ENCODE results near the gene DUS4L.
"Not testable (repeated sequence)": the region's sequence is repeated elsewhere in the genome, so short reads cannot be mapped to it uniquely, and the experiment has no call there.

The DUS4L gene

DNA sequence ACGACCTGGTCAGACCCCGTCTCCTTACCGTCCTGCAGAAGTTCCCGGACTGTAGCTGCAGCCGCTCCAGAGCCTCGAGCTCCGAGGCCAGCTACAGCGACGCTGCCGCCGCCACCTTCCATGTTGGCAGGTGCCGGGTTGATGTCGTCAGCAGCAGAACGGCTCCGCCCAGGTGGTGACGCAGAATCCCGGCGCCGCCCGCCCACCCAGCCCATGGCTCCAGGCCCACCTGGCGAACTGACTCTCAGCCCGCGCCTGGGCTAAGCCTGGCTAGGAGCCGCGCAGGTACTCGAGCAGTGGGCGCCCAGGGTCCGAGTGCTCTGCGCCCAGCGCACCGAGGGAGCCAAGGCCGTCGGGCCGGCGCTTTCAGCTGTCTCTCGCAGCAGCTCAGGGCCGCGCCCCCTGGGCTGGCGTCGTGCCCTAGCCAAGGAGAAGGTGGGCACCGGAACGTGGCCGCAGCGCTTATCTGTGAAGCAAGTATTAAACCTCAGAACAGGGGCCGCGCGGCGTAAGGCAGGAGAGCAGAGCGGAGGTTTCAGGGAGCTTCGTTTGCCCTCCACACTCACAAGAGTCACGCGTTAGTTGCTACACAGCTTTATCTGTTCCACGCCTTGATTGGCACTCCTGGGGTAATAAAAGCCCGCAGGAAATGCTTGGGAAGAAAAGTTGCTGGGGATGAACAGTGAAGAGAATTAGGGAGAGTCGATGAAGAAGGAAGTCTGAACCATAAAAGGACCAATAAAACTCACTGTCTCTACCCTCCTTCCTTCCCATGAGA is at the start of gene DUS4L, which contains the start of gene COG5:
Gene DUS4L, plus strand, starts transcription at position 197 of the 778 bp plus-strand sequence. CDS start 3,100 bp downstream, outside the sequence.
Gene COG5, minus strand, starts transcription at position 146 of the 778 bp plus-strand sequence. Its CDS starts 24 bp downstream, at position 122.
- DNase-seq (ENCODE audit: low read depth) = peak; percentile 80

DNA sequence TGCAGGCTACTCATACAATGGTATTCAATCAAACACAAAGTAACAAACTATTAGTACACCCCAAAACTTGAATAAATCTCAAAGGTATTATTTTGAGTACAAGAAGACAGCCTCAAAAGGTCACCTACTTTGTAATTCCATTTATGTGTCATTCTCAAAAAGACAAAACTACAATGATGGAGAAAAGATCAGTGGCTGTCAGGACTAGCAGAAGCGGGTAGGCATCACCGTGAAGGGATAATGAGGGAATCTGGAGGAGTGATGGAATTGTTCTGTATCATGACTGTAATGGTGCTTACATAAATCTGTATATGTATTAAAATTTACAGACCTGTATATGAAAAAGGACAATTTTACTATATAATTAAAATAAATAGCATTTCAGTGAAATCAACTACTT is 37.1 kb upstream of the DUS4L start:
- DNase-seq (ENCODE audit: low read depth) = no peak

- no peak for DNase-seq (ENCODE audit: low read depth)
Observed at GRCh38 chr7:107527196-107527595, 36.6 kb upstream of the DUS4L start.

GRCh38 chr7:107528461-107528860 is 35.3 kb upstream of the DUS4L start:
- DNase-seq (ENCODE audit: low read depth) = no peak

GRCh38 chr7:107530751-107531150 is 33.0 kb upstream of the DUS4L start:
- DNase-seq (ENCODE audit: low read depth) = no peak

DNA sequence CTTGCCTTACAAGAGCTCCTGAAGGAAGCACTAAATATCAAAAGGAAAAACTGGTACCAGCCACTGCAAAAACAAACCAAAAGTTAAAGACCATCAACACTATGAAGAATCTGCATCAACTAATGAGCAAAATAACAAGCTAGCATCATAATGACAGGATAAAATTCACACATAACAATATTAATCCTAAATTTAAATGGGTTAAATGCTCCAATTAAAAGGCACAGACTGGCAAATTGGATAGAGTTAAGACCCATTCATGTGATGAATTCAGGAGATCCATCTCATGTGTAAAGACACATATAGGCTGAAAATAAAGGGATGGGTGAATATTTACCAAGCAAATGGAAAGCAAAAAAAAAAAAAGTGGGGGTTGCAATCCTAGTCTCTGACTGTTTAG is 29.6 kb upstream of the DUS4L start:
- no peak for DNase-seq (ENCODE audit: low read depth)

GRCh38 chr7:107537228-107537627 is 26.5 kb upstream of the DUS4L start:
- DNase-seq (ENCODE audit: low read depth) = not testable (repeated sequence)

- DNase-seq (ENCODE audit: low read depth) = no peak
Observed at GRCh38 chr7:107538001-107538400, 25.8 kb upstream of the DUS4L start.

DNA sequence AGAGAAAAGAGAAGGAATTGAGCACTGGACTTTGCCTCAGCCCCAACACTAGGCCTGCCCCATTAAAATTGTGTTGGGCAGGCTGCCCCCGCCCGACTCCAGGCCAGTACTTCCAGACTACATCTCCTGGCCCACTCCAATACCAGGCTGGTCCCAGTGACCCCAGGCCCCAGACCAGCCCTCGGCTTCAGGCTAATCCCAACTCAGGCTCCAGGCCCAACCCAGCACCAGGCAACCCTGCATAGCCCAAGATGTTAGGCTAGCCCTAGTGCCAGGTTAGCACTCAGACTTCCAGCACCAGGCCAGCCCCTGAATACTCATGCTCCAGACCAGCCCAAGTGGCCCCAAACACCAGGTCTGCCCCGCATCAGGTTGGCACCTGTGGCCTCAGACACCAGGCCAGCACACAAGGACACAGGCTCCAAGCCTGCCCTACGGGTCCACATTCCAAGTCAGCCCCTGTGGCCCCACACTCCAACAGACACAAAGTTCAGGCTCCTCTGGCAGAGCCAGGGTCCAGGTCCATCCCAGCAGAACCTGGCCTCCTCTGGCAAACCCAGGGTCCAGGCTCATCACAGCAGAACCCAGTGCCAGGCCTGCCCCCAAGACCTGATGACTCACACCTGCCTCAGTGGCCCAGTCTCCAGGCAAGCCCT is 20.3 kb upstream of the DUS4L start:
- DNase-seq (ENCODE audit: low read depth) = no peak

DNA sequence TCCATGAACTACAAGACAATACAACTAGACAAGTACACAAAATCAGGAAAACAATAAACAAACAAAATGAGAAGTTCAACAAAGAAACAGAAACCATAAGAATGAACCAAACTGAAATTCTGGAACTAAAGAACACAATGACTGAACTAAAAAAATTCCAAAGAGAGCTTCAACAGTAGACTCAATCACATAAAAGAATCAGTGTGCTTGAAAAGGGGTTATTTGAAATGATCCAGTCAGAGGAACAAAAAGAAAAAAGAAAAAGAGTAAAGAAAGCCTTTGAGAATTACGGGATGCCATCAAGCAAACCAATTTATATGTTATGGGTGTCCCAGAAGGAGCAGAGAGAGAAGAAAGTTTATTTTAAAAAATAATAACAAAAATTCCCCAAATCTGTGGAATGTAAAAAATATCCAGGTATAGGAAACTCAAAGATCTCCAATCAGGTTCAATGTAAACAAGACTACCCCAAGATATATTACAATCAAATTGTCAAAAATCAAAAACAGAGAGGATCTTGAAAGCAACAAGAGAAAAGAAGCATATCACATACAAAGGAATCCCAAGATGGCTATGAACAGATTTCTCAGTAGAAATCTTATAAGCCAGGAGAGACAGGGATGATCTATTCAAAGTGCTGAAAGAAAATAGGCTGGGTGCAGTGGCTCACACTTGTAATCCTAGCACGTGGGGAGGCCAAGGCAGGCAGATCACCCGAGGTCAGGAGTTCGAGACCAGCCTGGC is 18.8 kb upstream of the DUS4L start:
- DNase-seq (ENCODE audit: low read depth) = no peak

DNA sequence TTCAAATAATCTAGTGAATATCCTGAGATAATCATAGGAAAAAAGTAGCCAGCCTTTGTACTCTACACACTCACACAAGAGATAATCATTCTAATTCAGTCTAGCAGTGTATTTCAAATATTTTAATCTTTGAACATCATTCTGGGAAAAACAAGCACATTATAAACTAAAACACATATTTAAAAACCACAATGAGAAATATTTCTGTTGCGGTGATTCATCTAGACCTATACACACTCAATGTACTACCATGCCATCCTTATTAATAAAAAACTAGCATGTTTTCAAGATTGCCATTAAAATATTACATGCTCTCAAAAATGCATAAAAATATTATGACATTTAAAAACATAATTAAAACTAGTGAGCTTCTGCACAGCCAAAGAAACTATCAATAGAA is 11.8 kb upstream of the DUS4L start:
- no peak for DNase-seq (ENCODE audit: low read depth)

GRCh38 chr7:107555893-107556292 is 7.9 kb upstream of the DUS4L start:
- DNase-seq (ENCODE audit: low read depth) = no peak

DNA sequence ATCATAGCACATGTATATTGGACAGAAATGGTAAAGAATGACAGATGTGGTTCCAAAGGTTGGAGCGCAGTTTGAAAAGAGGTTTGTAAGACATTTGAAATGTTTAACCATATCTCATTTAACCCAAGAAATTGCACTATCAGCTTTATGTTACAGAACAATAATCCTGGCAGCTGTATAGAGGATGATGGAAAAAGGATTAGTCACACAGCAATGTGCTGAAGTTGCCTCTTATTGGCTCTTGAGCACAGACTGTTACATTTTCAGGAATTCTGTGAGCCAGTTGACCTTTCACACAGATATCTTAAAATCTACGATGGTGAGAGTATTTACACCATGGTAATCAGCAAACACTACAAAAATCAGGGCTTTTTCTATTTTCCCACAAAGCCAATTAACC is 3.9 kb upstream of the DUS4L start:
- no peak for DNase-seq (ENCODE audit: low read depth)

GRCh38 chr7:107560898-107561516 is 2.8 kb upstream of the DUS4L start:
- DNase-seq (ENCODE audit: low read depth) = no peak

DNA sequence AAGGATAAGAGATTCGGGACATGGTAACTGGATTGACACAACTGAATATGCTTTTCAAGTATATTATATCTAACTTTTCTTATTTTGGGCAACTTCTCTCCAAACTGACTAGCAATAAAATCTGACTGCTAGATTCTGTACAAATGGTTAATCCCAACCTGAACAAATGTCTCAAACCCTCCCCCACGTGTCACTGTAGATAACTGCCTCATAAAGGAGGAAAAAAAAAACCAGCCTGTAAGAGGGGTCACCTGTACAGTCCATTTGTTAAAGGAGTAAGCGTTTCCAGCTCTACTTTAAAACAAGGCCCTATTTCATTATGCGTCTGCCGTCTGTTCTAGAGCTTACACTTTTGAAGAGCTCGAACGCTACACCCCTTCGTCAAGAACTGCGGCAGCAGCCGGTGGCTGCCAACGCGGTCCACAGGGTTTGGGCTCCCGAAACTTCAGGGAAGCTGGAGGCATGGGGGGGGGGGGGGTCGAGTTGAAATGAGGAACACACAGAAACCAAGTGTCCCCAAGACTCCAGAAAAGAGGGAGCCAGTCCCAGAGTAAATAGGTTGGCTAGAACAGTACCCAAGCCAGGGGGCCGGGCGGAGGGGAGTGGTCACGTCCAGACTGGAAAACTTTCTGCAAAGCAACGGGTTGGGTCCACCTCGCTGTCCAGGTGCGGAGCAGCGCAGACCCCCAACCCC is 543 bp upstream of the DUS4L start:
- no peak for DNase-seq (ENCODE audit: low read depth)

- no peak for DNase-seq (ENCODE audit: low read depth)
Observed at GRCh38 chr7:107564553-107565298, 955 bp downstream of the DUS4L start.

DNA sequence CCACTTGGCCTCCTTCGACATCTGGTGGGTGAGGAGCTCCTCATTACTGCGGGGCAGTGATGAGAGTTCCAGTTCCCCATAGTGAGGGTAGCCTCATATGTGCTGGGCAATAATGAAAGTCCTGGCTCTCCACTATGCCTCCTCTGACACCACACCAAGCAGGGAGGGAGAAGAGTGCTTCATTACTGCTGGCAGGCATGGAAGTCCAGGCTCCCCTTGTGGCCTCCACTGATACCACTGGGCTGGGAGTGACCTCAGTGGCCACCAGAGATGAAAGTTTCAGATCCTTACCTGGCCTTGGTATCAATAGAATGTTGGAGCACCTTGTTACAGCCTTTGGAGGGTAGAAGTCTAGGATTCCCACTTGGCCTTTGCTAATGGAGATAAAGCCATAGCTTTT is 6.5 kb downstream of the DUS4L start:
- no peak for DNase-seq (ENCODE audit: low read depth)

- DNase-seq (ENCODE audit: low read depth) = no peak
Observed at GRCh38 chr7:107573537-107573936, 9.8 kb downstream of the DUS4L start.

DNA sequence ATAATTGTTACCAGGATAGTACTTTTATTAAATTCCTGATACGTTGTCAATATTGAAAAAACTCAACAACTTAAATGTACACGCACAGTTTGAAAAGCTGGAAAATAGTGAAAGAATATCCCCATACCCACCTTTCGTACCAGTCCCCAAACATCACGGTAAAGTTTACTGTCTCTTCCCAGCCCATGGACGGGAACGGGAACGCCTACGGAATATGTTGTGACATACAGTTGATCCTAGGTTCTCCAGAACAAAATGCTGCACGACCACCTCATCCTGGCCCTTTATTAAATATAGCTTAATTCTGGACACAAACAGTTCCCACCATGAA is 15.7 kb downstream of the DUS4L start:
- no peak for DNase-seq (ENCODE audit: low read depth)

- peak; percentile 77 for DNase-seq (ENCODE audit: low read depth)
Observed at GRCh38 chr7:107579885-107580715, 16.3 kb downstream of the DUS4L start, which contains the start of gene BCAP29. Gene BCAP29 (plus strand): TSS chr7:107580246. CDS start chr7:107580773, 527 bp downstream.

All from activated T-cell treated with anti-CD3 and anti-CD28 coated beads for 48 hours (primary cell).